ENCODE measurements around the gene PDCD6IP. TPM values are rescaled to one million over a fixed set of nuclear protein-coding genes. Genes with fewer than 3 reads are reported as not detected.

Gene PDCD6IP
- total RNA-seq, 2 donors from 2014 or later: 120 to 134 TPM

GRCh38 chr3:33758864-33759263, 39.6 kb upstream of the PDCD6IP start:
- Mint-ChIP-seq H3K27ac (no peak overlapping the region), H3K4me1 (no peaks in the 10 kb centered on the region)
- no peaks in the 10 kb centered on the region for H3K4me1 ChIP-seq (ENCODE audit: control insufficient read depth, insufficient read depth, low read length)

GRCh38 chr3:33768578-33769330, 29.7 kb upstream of the PDCD6IP start:
- Mint-ChIP-seq H3K27me3 (ENCODE audit: insufficient read depth) (no peaks in the 10 kb centered on the region), H3K4me1 (no peaks in the 10 kb centered on the region), H3K27ac (no peak overlapping the region), H3K9me3 (no peaks in the 10 kb centered on the region), H3K4me3 (no peak overlapping the region), H3K36me3 (ENCODE audit: low read depth) (no peaks in the 10 kb centered on the region)
- no peaks in the 10 kb centered on the region for H3K36me3 ChIP-seq (ENCODE audit: control insufficient read depth, insufficient read depth, low read length)
- no peak for TF ChIP-seq CTCF (conservative IDR thresholded peaks at IDR 0.05)
- no peak overlapping the region for H3K27ac ChIP-seq (ENCODE audit: low read depth, low read length)
- no peaks in the 10 kb centered on the region for H3K9me3 ChIP-seq (ENCODE audit: control insufficient read depth, low read length)
- WGBS, 2 experiments (ENCODE audit: insufficient coverage in 1 of 2, insufficient read length in 1 of 2): 77 to 94% methylated on average over 6 to 9 of the region's 9 CpGs
- DNase-seq: no peak
- no peak overlapping the region for H3K4me3 ChIP-seq (ENCODE audit: low read length)
- no peaks in the 10 kb centered on the region for H3K4me1 ChIP-seq (ENCODE audit: control insufficient read depth, insufficient read depth, low read length)
- H3K27me3 ChIP-seq (ENCODE audit: control insufficient read depth, insufficient read depth, low read length, poor library complexity, severe bottlenecking): no peaks in the 10 kb centered on the region
- H3K9ac ChIP-seq (ENCODE audit: extremely low read depth, low read length, poor library complexity, severe bottlenecking): no peak overlapping the region

More at GRCh38 chr3:33758864-33759263, 39.6 kb upstream of the PDCD6IP start:
- peaks cover 5% of the 10 kb centered on the region for H3K36me3 Mint-ChIP-seq (ENCODE audit: low read depth)
- WGBS, 2 experiments (ENCODE audit: insufficient coverage in 1 of 2, insufficient read length in 1 of 2): 88 to 94% methylated on average over 2 of the region's 2 CpGs
- Histone ChIP-seq H3K27me3 (ENCODE audit: control insufficient read depth, insufficient read depth, low read length, poor library complexity, severe bottlenecking) (no peaks in the 10 kb centered on the region), H3K9ac (ENCODE audit: extremely low read depth, low read length, poor library complexity, severe bottlenecking) (no peak overlapping the region), H3K27ac (ENCODE audit: low read depth, low read length) (no peak overlapping the region), H3K4me3 (ENCODE audit: low read length) (no peak overlapping the region), H3K36me3 (ENCODE audit: control insufficient read depth, insufficient read depth, low read length) (no peaks in the 10 kb centered on the region), H3K9me3 (ENCODE audit: control insufficient read depth, low read length) (peaks cover 14% of the 10 kb centered on the region)
- DNase-seq: no peak
- no peaks in the 10 kb centered on the region for H3K27me3 Mint-ChIP-seq (ENCODE audit: insufficient read depth)
- no peak overlapping the region for H3K4me3 Mint-ChIP-seq
- no peak for TF ChIP-seq CTCF (conservative IDR thresholded peaks at IDR 0.05)
- peaks cover 23% of the 10 kb centered on the region for H3K9me3 Mint-ChIP-seq

- H3K9me3 Mint-ChIP-seq: no peaks in the 10 kb centered on the region
- WGBS, 2 experiments (ENCODE audit: insufficient coverage in 1 of 2, insufficient read length in 1 of 2): 87 to 100% methylated on average over 1 to 2 of the region's 2 CpGs
- Histone ChIP-seq H3K4me1 (ENCODE audit: control insufficient read depth, insufficient read depth, low read length) (no peaks in the 10 kb centered on the region), H3K4me3 (ENCODE audit: low read length) (no peak overlapping the region), H3K27ac (ENCODE audit: low read depth, low read length) (no peak overlapping the region), H3K36me3 (ENCODE audit: control insufficient read depth, insufficient read depth, low read length) (no peaks in the 10 kb centered on the region), H3K9me3 (ENCODE audit: control insufficient read depth, low read length) (no peaks in the 10 kb centered on the region), H3K27me3 (ENCODE audit: control insufficient read depth, insufficient read depth, low read length, poor library complexity, severe bottlenecking) (no peaks in the 10 kb centered on the region), H3K9ac (ENCODE audit: extremely low read depth, low read length, poor library complexity, severe bottlenecking) (no peak overlapping the region)
- no peak for DNase-seq
- no peak for TF ChIP-seq CTCF (conservative IDR thresholded peaks at IDR 0.05)
- H3K27ac Mint-ChIP-seq: no peak overlapping the region
- H3K4me1 Mint-ChIP-seq: peaks cover 4% of the 10 kb centered on the region
- no peaks in the 10 kb centered on the region for H3K27me3 Mint-ChIP-seq (ENCODE audit: insufficient read depth)
- H3K36me3 Mint-ChIP-seq (ENCODE audit: low read depth): no peaks in the 10 kb centered on the region
- no peak overlapping the region for H3K4me3 Mint-ChIP-seq
Observed at GRCh38 chr3:33773637-33774036, 24.8 kb upstream of the PDCD6IP start.
